GM23338 (cell line): ENCODE results near the gene ULK4. TPM values are rescaled to one million over a fixed set of nuclear protein-coding genes. Genes with fewer than 3 reads are reported as not detected.
"Not testable (repeated sequence)": the region's sequence is repeated elsewhere in the genome, so short reads cannot be mapped to it uniquely, and the experiment has no call there.

Experiments used
- ATAC-seq: fragments of 200-7000 bp; cut with Tn5 transposase; 3 replicates; pipeline ENCODE4 v1.9.1; 2020
- DNase-seq: peaks from one replicate; pipeline ENCODE4 v3.0.0-alpha.2; 2015; ENCODE audit warnings: low spot score
- H2AFZ ChIP-seq: fragments of 200-600 bp; sonication (generic); 2 replicates; pipeline ENCODE4 v1.8.0; 2016; ENCODE audit warnings: antibody characterized with exemption, mild to moderate bottlenecking, moderate library complexity
- H3F3A ChIP-seq: fragments of 200-600 bp; sonication (generic); replicated peaks from 2 replicates; pipeline ENCODE4 v1.8.0; 2017; ENCODE audit warnings: antibody characterized with exemption, mixed run types, low read depth
- H3K27ac ChIP-seq: fragments of 200-600 bp; sonication (generic); 2 replicates; pipeline ENCODE4 v1.6.1; 2016; ENCODE audit warnings: low read depth
- H3K27me3 ChIP-seq: fragments of 200-600 bp; sonication (generic); 2 replicates; pipeline ENCODE4 v1.8.0; 2016; ENCODE audit warnings: mild to moderate bottlenecking, mixed run types, moderate library complexity; ENCODE audit not compliant: insufficient read depth
- H3K36me3 ChIP-seq: fragments of 200-600 bp; sonication (generic); 2 replicates; pipeline ENCODE4 v1.8.0; 2016; ENCODE audit warnings: mild to moderate bottlenecking; ENCODE audit not compliant: insufficient read depth
- H3K4me1 ChIP-seq: fragments of 200-600 bp; sonication (generic); 2 replicates; pipeline ENCODE4 v1.8.0; 2016; ENCODE audit warnings: mild to moderate bottlenecking, moderate library complexity; ENCODE audit not compliant: insufficient read depth
- H3K4me2 ChIP-seq: fragments of 200-600 bp; sonication (generic); 2 replicates; pipeline ENCODE4 v1.7.1; 2017; ENCODE audit warnings: mixed run types
- H3K4me3 ChIP-seq: fragments of 200-600 bp; sonication (generic); 2 replicates; pipeline ENCODE4 v1.6.1; 2016; ENCODE audit warnings: mixed run types
- H3K79me2 ChIP-seq: fragments of 200-600 bp; sonication (generic); replicated peaks from 2 replicates; pipeline ENCODE4 v1.8.0; 2017; ENCODE audit warnings: mild to moderate bottlenecking; ENCODE audit not compliant: insufficient read depth
- H3K9me2 ChIP-seq: fragments of 200-600 bp; sonication (generic); 2 replicates; pipeline ENCODE4 v1.8.0; 2017; ENCODE audit not compliant: insufficient read depth
- H4K20me1 ChIP-seq: fragments of 200-600 bp; sonication (generic); replicated peaks from 2 replicates; pipeline ENCODE4 v1.8.0; 2017; ENCODE audit warnings: mild to moderate bottlenecking; ENCODE audit not compliant: insufficient read depth
- H3K27ac Mint-ChIP-seq: 2 replicates; pipeline ENCODE4 v1.8.0; 2020; ENCODE audit warnings: inconsistent platforms, mild to moderate bottlenecking, moderate library complexity, mixed read lengths
- H3K27me3 Mint-ChIP-seq: 3 replicates; pipeline ENCODE4 v1.8.0; 2022; ENCODE audit warnings: low read depth, mild to moderate bottlenecking, moderate library complexity, mixed read lengths, inconsistent platforms; ENCODE audit not compliant: insufficient read depth, poor library complexity
- H3K36me3 Mint-ChIP-seq: 3 replicates; pipeline ENCODE4 v1.8.0; 2021; ENCODE audit warnings: low read depth, mild to moderate bottlenecking, inconsistent platforms, moderate library complexity, mixed read lengths
- H3K4me1 Mint-ChIP-seq: 3 replicates; pipeline ENCODE4 v1.8.0; 2020; ENCODE audit warnings: mild to moderate bottlenecking, inconsistent platforms, mixed read lengths
- H3K4me3 Mint-ChIP-seq: 3 replicates; pipeline ENCODE4 v1.8.0; 2021; ENCODE audit warnings: moderate library complexity, mild to moderate bottlenecking, inconsistent platforms, mixed read lengths
- H3K9me3 Mint-ChIP-seq: 3 replicates; pipeline ENCODE4 v1.8.0; 2020; ENCODE audit warnings: moderate library complexity, mild to moderate bottlenecking, inconsistent platforms, mixed read lengths
- EZH2 ChIP-seq: fragments of 200-600 bp; sonication (generic); IDR thresholded peaks from one replicate; pipeline ENCODE4 v1.8.0; 2017; ENCODE audit warnings: antibody characterized with exemption, mild to moderate bottlenecking, low read depth; ENCODE audit not compliant: unreplicated experiment
- EZH2phosphoT487 ChIP-seq: fragments of 200-600 bp; sonication (generic); IDR thresholded peaks from one replicate; pipeline ENCODE4 v1.8.1; 2018; ENCODE audit warnings: antibody characterized with exemption; ENCODE audit not compliant: unreplicated experiment
- JUNB ChIP-seq: IDR thresholded peaks from one replicate; pipeline ENCODE4 v1.6.1; 2016; ENCODE audit warnings: antibody characterized with exemption; ENCODE audit not compliant: unreplicated experiment
- NANOG ChIP-seq: IDR thresholded peaks from 2 replicates; pipeline ENCODE4 v1.6.1; 2016; ENCODE audit warnings: antibody characterized with exemption, borderline replicate concordance
- POLR2AphosphoS5 ChIP-seq: IDR thresholded peaks from 2 replicates; pipeline ENCODE4 v1.6.1; 2016; ENCODE audit warnings: antibody characterized with exemption, low read depth
- REST ChIP-seq: IDR thresholded peaks from one replicate; pipeline ENCODE4 v1.6.1; 2018; ENCODE audit warnings: antibody characterized with exemption; ENCODE audit not compliant: unreplicated experiment
- STAT1 ChIP-seq: IDR thresholded peaks from one replicate; pipeline ENCODE4 v1.6.1; 2016; ENCODE audit warnings: antibody characterized with exemption; ENCODE audit not compliant: unreplicated experiment
- ZNF114 ChIP-seq: fragments of 250-450 bp; sonication (Bioruptor Pico); IDR thresholded peaks from 2 replicates; pipeline ENCODE4 v1.5.0; 2020; ENCODE audit warnings: mild to moderate bottlenecking, moderate library complexity
- polyA plus RNA-seq: library from polyadenylated mRNA; unstranded; fragments of >200 nt; fragmentation: Nextera tagmentation; extraction: Ambion mirVana; gene quantifications from 2 replicates; pipeline ENCODE4 v1.2.1, GENCODE V29; 2016
- total RNA-seq: library from RNA; depleted of rRNA; stranded (reverse); fragments of >200 nt; shearing (Covaris generic); gene quantifications from 2 replicates; pipeline ENCODE4 v1.2.3, GENCODE V29; 2014
- TF ChIP-seq, protein P1 (sequence below), 2 experiments: fragments of 200-600 bp in 1 of 2; sonication (generic) in 1 of 2; conservative IDR thresholded peaks; 2 replicates each; pipeline versions ENCODE4 v1.5.1 to v1.6.1; 2016 to 2017; ENCODE audit warnings: antibody characterized with exemption in 2 of 2, low read depth in 2 of 2, mild to moderate bottlenecking in 2 of 2, moderate library complexity in 1 of 2
- TF ChIP-seq, protein P2 (sequence below): IDR thresholded peaks from 2 replicates; pipeline ENCODE4 v1.6.1; 2016; ENCODE audit warnings: antibody characterized with exemption

ULK4 gene
- total and polyA plus RNA-seq, 2 experiments from 2014 or later, result 20.8 to 41.4 TPM

DNA sequence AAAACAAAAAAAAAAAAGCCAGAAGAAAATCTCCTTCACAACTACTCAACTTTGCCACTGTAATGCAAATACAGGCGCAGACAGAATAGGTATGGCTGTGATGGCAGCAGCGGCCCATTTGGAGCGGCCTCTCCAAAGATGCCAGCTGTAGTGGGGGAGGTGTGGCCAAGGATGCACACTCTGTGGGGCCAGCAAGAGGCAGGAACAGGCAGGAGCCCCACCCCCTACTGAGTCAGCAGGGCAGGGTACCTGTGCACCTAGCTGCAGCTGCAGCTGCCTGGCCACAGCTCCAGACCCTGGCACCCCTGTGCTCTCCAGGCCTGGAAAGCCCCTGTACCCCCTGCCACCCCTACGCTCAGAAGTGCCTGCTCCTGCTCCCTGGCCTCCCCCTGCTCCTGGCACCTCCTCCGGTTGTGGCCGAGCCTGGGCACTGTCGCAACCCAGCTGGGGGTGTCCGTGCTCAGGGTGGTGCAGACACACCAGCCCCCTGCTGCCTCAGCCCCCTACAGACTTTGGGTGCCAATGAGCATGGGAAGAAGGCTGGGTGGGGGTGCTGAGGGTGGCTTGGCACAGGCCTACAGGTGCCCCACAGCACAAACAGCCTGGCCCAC, 312.7 kb downstream of the ULK4 start:
- Histone ChIP-seq H3K9me2 (0 out of 2 replicates have a peak, but pooled peaks cover 7% of the 10 kb centered on the region), H2AFZ (no peak overlapping the region), H3K4me3 (no peak overlapping the region), H4K20me1 (no peaks in the 10 kb centered on the region), H3F3A (no peaks in the 10 kb centered on the region), H3K79me2 (no peaks in the 10 kb centered on the region), H3K36me3 (peaks cover 14% of the 10 kb centered on the region; the same call in 1 of the 2 replicates), H3K27ac (no peak overlapping the region), H3K4me1 (peaks cover 14% of the 10 kb centered on the region), H3K27me3 (no peaks in the 10 kb centered on the region), H3K4me2 (no peak overlapping the region)
- peaks cover 53% of the 10 kb centered on the region for H3K36me3 Mint-ChIP-seq
- peaks cover 3% of the 10 kb centered on the region; the same call in 2 of the 3 replicates for H3K4me1 Mint-ChIP-seq
- H3K9me3 Mint-ChIP-seq, result peaks cover 62% of the 10 kb centered on the region
- no peak for DNase-seq
- no peak overlapping the region for H3K4me3 Mint-ChIP-seq
- no peak for ATAC-seq
- TF ChIP-seq, protein P1, sequence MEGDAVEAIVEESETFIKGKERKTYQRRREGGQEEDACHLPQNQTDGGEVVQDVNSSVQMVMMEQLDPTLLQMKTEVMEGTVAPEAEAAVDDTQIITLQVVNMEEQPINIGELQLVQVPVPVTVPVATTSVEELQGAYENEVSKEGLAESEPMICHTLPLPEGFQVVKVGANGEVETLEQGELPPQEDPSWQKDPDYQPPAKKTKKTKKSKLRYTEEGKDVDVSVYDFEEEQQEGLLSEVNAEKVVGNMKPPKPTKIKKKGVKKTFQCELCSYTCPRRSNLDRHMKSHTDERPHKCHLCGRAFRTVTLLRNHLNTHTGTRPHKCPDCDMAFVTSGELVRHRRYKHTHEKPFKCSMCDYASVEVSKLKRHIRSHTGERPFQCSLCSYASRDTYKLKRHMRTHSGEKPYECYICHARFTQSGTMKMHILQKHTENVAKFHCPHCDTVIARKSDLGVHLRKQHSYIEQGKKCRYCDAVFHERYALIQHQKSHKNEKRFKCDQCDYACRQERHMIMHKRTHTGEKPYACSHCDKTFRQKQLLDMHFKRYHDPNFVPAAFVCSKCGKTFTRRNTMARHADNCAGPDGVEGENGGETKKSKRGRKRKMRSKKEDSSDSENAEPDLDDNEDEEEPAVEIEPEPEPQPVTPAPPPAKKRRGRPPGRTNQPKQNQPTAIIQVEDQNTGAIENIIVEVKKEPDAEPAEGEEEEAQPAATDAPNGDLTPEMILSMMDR (conservative IDR thresholded peaks at IDR 0.05; ENCODE audit: low read depth in 2 of 2), result no peak
- TF ChIP-seq STAT1 (no peak), EZH2phosphoT487 (no peak), EZH2 (no peak), POLR2AphosphoS5 (no peak), ZNF114 (no peak)
- TF ChIP-seq, protein P2, sequence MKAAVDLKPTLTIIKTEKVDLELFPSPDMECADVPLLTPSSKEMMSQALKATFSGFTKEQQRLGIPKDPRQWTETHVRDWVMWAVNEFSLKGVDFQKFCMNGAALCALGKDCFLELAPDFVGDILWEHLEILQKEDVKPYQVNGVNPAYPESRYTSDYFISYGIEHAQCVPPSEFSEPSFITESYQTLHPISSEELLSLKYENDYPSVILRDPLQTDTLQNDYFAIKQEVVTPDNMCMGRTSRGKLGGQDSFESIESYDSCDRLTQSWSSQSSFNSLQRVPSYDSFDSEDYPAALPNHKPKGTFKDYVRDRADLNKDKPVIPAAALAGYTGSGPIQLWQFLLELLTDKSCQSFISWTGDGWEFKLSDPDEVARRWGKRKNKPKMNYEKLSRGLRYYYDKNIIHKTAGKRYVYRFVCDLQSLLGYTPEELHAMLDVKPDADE, result no peak
- peaks cover 6% of the 10 kb centered on the region for H3K27me3 Mint-ChIP-seq
- H3K27ac Mint-ChIP-seq, result no peak overlapping the region

GRCh38 chr3:41647730-41648129, 314.2 kb downstream of the ULK4 start:
- not testable (repeated sequence) for H3K27me3 ChIP-seq, H3K27me3 Mint-ChIP-seq, H3K9me2 ChIP-seq, H2AFZ ChIP-seq, H3F3A ChIP-seq, ATAC-seq, H3K27ac ChIP-seq, H3K4me1 Mint-ChIP-seq, H3K27ac Mint-ChIP-seq, H3K79me2 ChIP-seq, H4K20me1 ChIP-seq, H3K4me3 Mint-ChIP-seq, H3K4me3 ChIP-seq, H3K4me1 ChIP-seq, H3K4me2 ChIP-seq, DNase-seq
- Mint-ChIP-seq H3K36me3 (peaks cover 53% of the 10 kb centered on the region), H3K9me3 (peaks cover 65% of the 10 kb centered on the region)
- H3K36me3 ChIP-seq, result peaks cover 14% of the 10 kb centered on the region; the same call in 1 of the 2 replicates

GRCh38 chr3:41640076-41640475, 321.8 kb downstream of the ULK4 start:
- Mint-ChIP-seq H3K4me3 (no peak overlapping the region), H3K36me3 (no peaks in the 10 kb centered on the region), H3K27ac (no peak overlapping the region), H3K4me1 (no peaks in the 10 kb centered on the region), H3K9me3 (peaks cover 6% of the 10 kb centered on the region; the same call in 2 of the 3 replicates), H3K27me3 (no peaks in the 10 kb centered on the region)
- TF ChIP-seq POLR2AphosphoS5 (no peak), NANOG (no peak), EZH2 (no peak), STAT1 (no peak), EZH2phosphoT487 (no peak), REST (no peak), JUNB (no peak)
- TF ChIP-seq, protein P1 (conservative IDR thresholded peaks at IDR 0.05; ENCODE audit: low read depth in 2 of 2), result no peak
- no peaks in the 10 kb centered on the region for H3K27me3 ChIP-seq
- no peak overlapping the region for H3K27ac ChIP-seq
- no peaks in the 10 kb centered on the region for H3K36me3 ChIP-seq
- no peaks in the 10 kb centered on the region for H3K9me2 ChIP-seq
- H3F3A ChIP-seq, result no peaks in the 10 kb centered on the region
- no peak overlapping the region for H3K4me3 ChIP-seq
- no peak overlapping the region for H2AFZ ChIP-seq
- DNase-seq (no peak), ATAC-seq (no peak)
- H3K4me1 ChIP-seq, result no peaks in the 10 kb centered on the region
- no peaks in the 10 kb centered on the region for H3K79me2 ChIP-seq
- H4K20me1 ChIP-seq, result no peaks in the 10 kb centered on the region
- H3K4me2 ChIP-seq, result no peak overlapping the region
